Astrocyte (in vitro differentiated cells and primary cell): ENCODE data around the gene PLN.

Source experiments
- CTCF ChIP-seq: IDR thresholded peaks from 2 replicates; pipeline ENCODE4 v1.5.1; 2011; ENCODE audit warnings: low read depth, mild to moderate bottlenecking, inconsistent platforms, low read length, moderate library complexity; ENCODE audit not compliant: insufficient read depth
- EZH2 ChIP-seq: IDR thresholded peaks from 2 replicates; pipeline ENCODE4 v1.6.1; 2012; ENCODE audit warnings: mild to moderate bottlenecking, low read length, inconsistent platforms; ENCODE audit not compliant: insufficient read depth

- TF ChIP-seq CTCF = no peak
- TF ChIP-seq EZH2 = no peak
Observed at GRCh38 chr6:118529756-118530155, 18.3 kb upstream of the PLN start.
